HUES6 (cell line): Measurements from ENCODE around the gene AURKA.
"Not testable (repeated sequence)": the region's sequence is repeated elsewhere in the genome, so short reads cannot be mapped to it uniquely, and the experiment has no call there.

ENCODE experiments used
- H3K27ac ChIP-seq: 2 replicates; pipeline ENCODE4 v1.7.0; 2013; ENCODE audit warnings: low read depth, mild to moderate bottlenecking, low read length, inconsistent platforms
- H3K27me3 ChIP-seq: 2 replicates; pipeline ENCODE4 v1.6.1; 2013; ENCODE audit warnings: low read length; ENCODE audit not compliant: control insufficient read depth, insufficient read depth
- H3K36me3 ChIP-seq: 2 replicates; pipeline ENCODE4 v1.6.1; 2013; ENCODE audit warnings: low read length; ENCODE audit not compliant: control insufficient read depth, insufficient read depth
- H3K4me1 ChIP-seq: 2 replicates; pipeline ENCODE4 v1.6.1; 2013; ENCODE audit warnings: low read length; ENCODE audit not compliant: control insufficient read depth, insufficient read depth
- H3K4me3 ChIP-seq: 2 replicates; pipeline ENCODE4 v1.5.1; 2013; ENCODE audit warnings: low read depth, low read length
- H3K9ac ChIP-seq: one replicate; pipeline ENCODE4 v1.6.1; 2013; ENCODE audit warnings: mild to moderate bottlenecking, low read length
- H3K9me3 ChIP-seq: 2 replicates; pipeline ENCODE4 v1.6.1; 2013; ENCODE audit warnings: low read depth, low read length; ENCODE audit not compliant: control insufficient read depth, insufficient read depth

Gene AURKA

GRCh38 chr20:56391037-56391436, 978 bp downstream of the AURKA start:
- no peak overlapping the region for H3K27ac ChIP-seq
- H3K36me3 ChIP-seq, result peaks cover 55% of the 10 kb centered on the region

GRCh38 chr20:56390396-56390795, 1.6 kb downstream of the AURKA start:
- not testable (repeated sequence) for H3K9me3 ChIP-seq, H3K4me1 ChIP-seq, H3K9ac ChIP-seq, H3K27me3 ChIP-seq, H3K27ac ChIP-seq
- peak overlapping the region; percentile 90 for H3K4me3 ChIP-seq
- peaks cover 54% of the 10 kb centered on the region for H3K36me3 ChIP-seq

More at GRCh38 chr20:56391037-56391436, 978 bp downstream of the AURKA start:
- Histone ChIP-seq H3K27me3 (no peaks in the 10 kb centered on the region), H3K4me1 (0 out of 2 replicates have a peak, but pooled peaks cover 6% of the 10 kb centered on the region), H3K4me3 (peak overlapping the region; percentile 90), H3K9me3 (no peaks in the 10 kb centered on the region), H3K9ac (peak overlapping the region; percentile 98)

GRCh38 chr20:56389807-56390206, 2.2 kb downstream of the AURKA start:
- H3K27ac ChIP-seq, result no peak overlapping the region
- H3K27me3 ChIP-seq, result no peaks in the 10 kb centered on the region
- H3K9me3 ChIP-seq, result no peaks in the 10 kb centered on the region
- H3K36me3 ChIP-seq, result peaks cover 54% of the 10 kb centered on the region
- no peak overlapping the region for H3K9ac ChIP-seq
- H3K4me1 ChIP-seq, result 0 out of 2 replicates have a peak, but pooled peaks cover 6% of the 10 kb centered on the region
- H3K4me3 ChIP-seq, result no peak overlapping the region

- 0 out of 2 replicates have a peak, but pooled peaks cover 6% of the 10 kb centered on the region for H3K4me1 ChIP-seq
- H3K27ac ChIP-seq, result no peak overlapping the region
- H3K9me3 ChIP-seq, result no peaks in the 10 kb centered on the region
- no peak overlapping the region for H3K4me3 ChIP-seq
- no peak overlapping the region for H3K9ac ChIP-seq
- peaks cover 60% of the 10 kb centered on the region for H3K36me3 ChIP-seq
- H3K27me3 ChIP-seq, result no peaks in the 10 kb centered on the region
Observed at GRCh38 chr20:56388882-56389281, 3.1 kb downstream of the AURKA start.

GRCh38 chr20:56386219-56386618, 5.8 kb downstream of the AURKA start:
- H3K4me3 ChIP-seq, result no peak overlapping the region
- H3K4me1 ChIP-seq, result peaks cover 11% of the 10 kb centered on the region; the same call in 1 of the 2 replicates
- H3K9me3 ChIP-seq, result no peaks in the 10 kb centered on the region
- no peak overlapping the region for H3K9ac ChIP-seq
- H3K27me3 ChIP-seq, result no peaks in the 10 kb centered on the region
- H3K36me3 ChIP-seq, result peaks cover 86% of the 10 kb centered on the region
- no peak overlapping the region for H3K27ac ChIP-seq

- H3K4me3 ChIP-seq, result no peak overlapping the region
- H3K9ac ChIP-seq, result no peak overlapping the region
- H3K27me3 ChIP-seq, result no peaks in the 10 kb centered on the region
- no peaks in the 10 kb centered on the region for H3K9me3 ChIP-seq
- peaks cover 96% of the 10 kb centered on the region for H3K36me3 ChIP-seq
- H3K27ac ChIP-seq, result no peak overlapping the region
- peaks cover 8% of the 10 kb centered on the region; the same call in 1 of the 2 replicates for H3K4me1 ChIP-seq
Observed at GRCh38 chr20:56385130-56385529, 6.9 kb downstream of the AURKA start.

GRCh38 chr20:56383334-56383733, 8.7 kb downstream of the AURKA start:
- Histone ChIP-seq H3K9ac (no peak overlapping the region), H3K4me1 (peaks cover 8% of the 10 kb centered on the region; the same call in 1 of the 2 replicates), H3K27ac (no peak overlapping the region), H3K36me3 (peaks cover 96% of the 10 kb centered on the region), H3K27me3 (no peaks in the 10 kb centered on the region), H3K9me3 (no peaks in the 10 kb centered on the region), H3K4me3 (no peak overlapping the region)

- Histone ChIP-seq H3K27ac (no peak overlapping the region), H3K9ac (no peak overlapping the region), H3K4me3 (no peak overlapping the region), H3K36me3 (peaks cover 96% of the 10 kb centered on the region), H3K27me3 (no peaks in the 10 kb centered on the region), H3K4me1 (peaks cover 8% of the 10 kb centered on the region; the same call in 1 of the 2 replicates), H3K9me3 (no peaks in the 10 kb centered on the region)
Observed at GRCh38 chr20:56382696-56383095, 9.3 kb downstream of the AURKA start.

GRCh38 chr20:56381501-56381900, 10.5 kb downstream of the AURKA start:
- peaks cover 97% of the 10 kb centered on the region for H3K36me3 ChIP-seq

GRCh38 chr20:56380375-56380774, 11.6 kb downstream of the AURKA start:
- Histone ChIP-seq H3K36me3 (peaks cover 98% of the 10 kb centered on the region), H3K9ac (no peak overlapping the region), H3K27me3 (no peaks in the 10 kb centered on the region), H3K9me3 (no peaks in the 10 kb centered on the region), H3K4me3 (no peak overlapping the region), H3K4me1 (peaks cover 8% of the 10 kb centered on the region; the same call in 1 of the 2 replicates), H3K27ac (no peak overlapping the region)

More at GRCh38 chr20:56381501-56381900, 10.5 kb downstream of the AURKA start:
- Histone ChIP-seq H3K4me1 (peaks cover 8% of the 10 kb centered on the region; the same call in 1 of the 2 replicates), H3K9ac (no peak overlapping the region), H3K4me3 (no peak overlapping the region), H3K9me3 (no peaks in the 10 kb centered on the region), H3K27me3 (no peaks in the 10 kb centered on the region), H3K27ac (no peak overlapping the region)

GRCh38 chr20:56378386-56378785, 13.6 kb downstream of the AURKA start:
- Histone ChIP-seq H3K27me3 (no peaks in the 10 kb centered on the region), H3K9ac (no peak overlapping the region), H3K27ac (no peak overlapping the region), H3K4me3 (no peak overlapping the region), H3K9me3 (no peaks in the 10 kb centered on the region), H3K4me1 (peaks cover 7% of the 10 kb centered on the region; the same call in 1 of the 2 replicates), H3K36me3 (peaks cover 97% of the 10 kb centered on the region)
